NCI-H1105 (cell line): Measurements from ENCODE around the gene ZCCHC24.
"Not testable (repeated sequence)": the region's sequence is repeated elsewhere in the genome, so short reads cannot be mapped to it uniquely, and the experiment has no call there.

ENCODE experiments used
- DNase-seq: peaks from one replicate; lab custom pipeline; 2025; lab: John Stamatoyannopoulos, UW

ZCCHC24 gene

GRCh38 chr10:79472951-79473350 is 27.5 kb upstream of the ZCCHC24 start:
- no peak for DNase-seq

- DNase-seq = no peak
Observed at GRCh38 chr10:79472449-79472848, 27.0 kb upstream of the ZCCHC24 start.

- DNase-seq = no peak
Observed at GRCh38 chr10:79471776-79472175, 26.4 kb upstream of the ZCCHC24 start.

DNA sequence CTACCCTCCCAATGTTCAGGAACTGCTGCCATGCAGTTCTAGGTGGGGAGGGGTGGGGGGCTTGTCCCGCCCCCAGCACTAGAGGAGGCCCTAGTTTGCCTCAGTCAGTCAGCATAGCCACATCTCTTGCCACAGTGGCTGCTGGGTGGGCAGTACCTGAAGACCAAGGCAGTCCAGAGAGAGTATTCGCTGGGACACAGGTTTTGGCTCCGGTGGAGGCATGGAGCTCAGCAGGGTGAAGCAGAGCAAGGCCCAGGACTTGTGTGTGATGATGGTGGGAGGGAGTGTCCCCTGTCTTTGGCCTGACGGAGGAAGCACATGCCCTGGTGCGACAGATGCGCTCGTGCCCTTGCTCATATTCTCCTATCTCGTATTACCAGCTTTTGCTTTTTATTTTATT is 24.7 kb upstream of the ZCCHC24 start:
- no peak for DNase-seq

DNA sequence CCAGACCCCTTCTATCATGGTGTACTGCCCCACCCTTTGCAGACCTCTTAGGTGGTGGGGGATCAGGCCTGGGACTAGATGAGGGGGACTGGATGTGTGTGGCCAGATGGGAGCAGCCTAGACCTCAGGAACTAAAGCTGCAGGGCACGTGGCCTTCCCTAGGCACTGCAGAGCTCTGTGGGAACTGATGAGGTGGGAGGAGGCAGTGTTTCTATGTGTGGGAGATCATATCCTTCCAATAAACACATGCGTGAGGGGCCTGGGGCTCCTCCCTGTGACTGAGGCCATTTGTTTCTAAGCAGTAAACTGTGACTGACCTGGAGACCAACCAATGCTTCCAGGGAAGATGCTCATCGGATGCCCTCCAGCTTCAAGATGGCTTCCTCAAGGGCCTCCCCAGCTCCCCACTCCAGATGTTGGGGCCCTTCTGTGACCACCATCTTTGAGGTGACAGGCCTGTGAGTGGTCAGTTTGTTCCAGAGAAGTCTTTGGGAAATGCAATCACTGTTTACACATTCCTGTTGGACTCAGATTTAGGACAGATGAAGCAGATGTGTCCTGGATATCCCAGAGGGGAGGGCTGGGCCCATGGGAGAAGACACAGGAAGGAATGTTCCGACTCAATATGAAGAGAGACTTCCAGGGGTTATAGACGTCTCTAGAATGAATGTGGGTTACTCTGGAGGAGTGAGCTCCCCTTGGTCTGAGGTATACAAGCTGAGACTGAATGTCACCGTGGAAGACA is 23.6 kb upstream of the ZCCHC24 start:
- DNase-seq = no peak

GRCh38 chr10:79468015-79468560 is 22.7 kb upstream of the ZCCHC24 start:
- no peak for DNase-seq

- no peak for DNase-seq
Observed at GRCh38 chr10:79465341-79465740, 19.9 kb upstream of the ZCCHC24 start.

- no peak for DNase-seq
Observed at GRCh38 chr10:79463578-79464496, 18.4 kb upstream of the ZCCHC24 start.

DNA sequence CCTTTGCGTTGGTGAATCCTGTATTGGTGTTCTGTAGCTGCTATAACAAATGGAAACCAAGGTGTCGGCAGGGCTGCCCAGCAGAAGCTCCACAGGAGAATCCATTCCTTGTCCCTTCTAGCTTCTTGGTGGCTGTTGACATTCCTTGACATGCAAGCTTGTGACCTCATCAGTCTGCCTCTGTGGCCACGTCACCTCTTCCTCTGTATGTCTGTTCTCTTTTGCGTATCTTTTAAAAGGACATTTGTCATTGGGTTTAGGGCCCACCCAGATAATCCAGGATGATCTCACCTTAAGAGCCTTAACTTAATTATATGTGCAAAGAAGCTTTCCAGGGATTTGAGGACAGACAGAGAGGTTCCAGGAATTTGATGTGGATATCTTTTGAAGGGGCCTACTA is 15.3 kb upstream of the ZCCHC24 start:
- DNase-seq = no peak

- DNase-seq = no peak
Observed at GRCh38 chr10:79459243-79459642, 13.8 kb upstream of the ZCCHC24 start.

DNA sequence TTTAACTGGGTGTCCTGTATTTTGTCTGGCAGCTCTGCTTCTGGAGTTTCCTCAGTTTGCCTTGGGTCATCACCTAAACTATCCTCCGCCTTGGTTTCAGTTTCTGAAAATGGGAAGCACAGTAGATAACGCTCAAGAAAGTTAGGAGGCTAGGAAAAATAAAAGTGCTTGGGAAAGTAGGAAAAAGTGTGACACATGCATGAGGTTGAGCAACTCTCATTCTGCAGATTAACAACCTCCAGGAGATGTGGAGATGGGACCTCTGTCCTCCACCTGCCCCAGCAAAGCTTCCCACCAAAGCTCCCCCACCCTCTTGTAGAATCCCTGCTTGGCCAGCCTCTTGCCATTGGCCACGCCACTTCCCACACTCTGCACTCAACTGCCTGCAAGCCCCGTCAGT is 13.1 kb upstream of the ZCCHC24 start:
- DNase-seq = no peak

- no peak for DNase-seq
Observed at GRCh38 chr10:79457256-79457785, 11.9 kb upstream of the ZCCHC24 start.

DNA sequence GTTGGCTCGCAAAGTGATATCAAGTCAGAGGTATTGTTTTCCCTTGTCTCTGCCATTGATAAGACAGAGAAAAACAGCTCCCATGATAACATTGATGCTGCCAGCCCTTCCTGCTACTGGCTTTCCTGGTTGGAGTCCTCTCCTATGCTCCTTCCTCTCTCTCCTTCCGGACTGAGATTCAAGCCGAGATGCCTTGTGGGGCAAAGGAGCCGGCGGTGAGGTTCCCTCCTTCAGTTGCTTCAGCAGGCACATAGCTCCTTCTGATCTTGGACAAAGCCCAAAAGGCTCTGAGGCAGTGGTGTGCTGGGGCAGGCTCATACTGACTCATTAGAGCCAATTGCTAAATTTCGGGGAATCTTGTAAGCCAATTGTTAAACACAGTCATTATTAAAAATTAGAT is 8.8 kb upstream of the ZCCHC24 start:
- no peak for DNase-seq

GRCh38 chr10:79453392-79453791 is 8.0 kb upstream of the ZCCHC24 start:
- DNase-seq = no peak

DNA sequence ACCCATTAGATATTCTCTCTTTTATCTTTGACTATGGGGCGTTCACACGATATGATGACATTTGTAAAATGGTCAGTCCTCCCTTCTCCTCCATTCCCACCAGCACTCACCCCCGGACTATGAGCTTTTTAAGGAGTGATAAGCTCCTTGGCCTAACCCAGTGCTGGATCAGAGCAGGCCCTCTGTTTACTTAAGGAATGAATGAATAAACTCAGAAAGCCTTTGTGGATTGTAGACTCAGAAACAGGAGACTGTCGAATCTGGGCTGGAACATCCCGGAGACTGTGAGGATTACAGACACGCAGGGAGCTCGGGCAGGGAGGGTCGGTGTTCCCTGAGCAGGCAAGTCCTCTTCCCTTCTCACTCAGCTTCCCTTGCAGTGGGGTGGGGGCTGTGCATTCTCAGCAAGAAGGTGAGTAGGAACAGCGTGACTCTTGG is 6.8 kb upstream of the ZCCHC24 start:
- no peak for DNase-seq

DNA sequence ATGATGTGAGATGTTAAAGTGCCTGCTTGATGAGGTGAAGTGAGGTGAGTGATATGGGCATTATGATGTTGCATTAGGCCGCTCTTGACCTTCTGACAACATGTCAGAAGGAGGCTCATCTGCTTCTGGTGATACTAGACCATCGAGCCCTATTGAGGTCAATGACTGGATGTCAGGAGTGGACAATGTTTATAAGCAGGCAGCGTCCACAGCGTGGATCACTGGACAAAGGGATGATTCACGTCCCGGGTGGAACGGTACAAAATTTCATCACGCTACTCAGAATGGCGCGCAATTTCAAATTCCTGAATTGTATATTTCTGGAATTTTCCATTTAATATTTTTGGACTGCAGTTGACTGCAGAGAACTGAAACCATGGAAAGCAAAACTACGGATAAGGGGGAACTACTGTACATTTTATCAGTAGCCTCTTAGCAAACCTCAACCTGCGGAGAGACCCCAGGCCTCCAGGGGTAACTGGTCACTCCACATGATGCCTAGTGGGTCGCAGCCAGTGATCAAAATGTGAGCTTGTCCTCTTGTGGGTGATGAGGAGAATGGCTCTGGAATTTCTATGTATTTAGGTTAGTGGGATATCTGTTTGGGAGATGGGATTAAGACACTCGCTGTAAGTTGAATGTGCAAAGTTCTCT is 5.7 kb upstream of the ZCCHC24 start:
- DNase-seq = no peak

- no peak for DNase-seq
Observed at GRCh38 chr10:79449181-79450146, 4.0 kb upstream of the ZCCHC24 start.

- DNase-seq = no peak
Observed at GRCh38 chr10:79448732-79449049, 3.3 kb upstream of the ZCCHC24 start.

DNA sequence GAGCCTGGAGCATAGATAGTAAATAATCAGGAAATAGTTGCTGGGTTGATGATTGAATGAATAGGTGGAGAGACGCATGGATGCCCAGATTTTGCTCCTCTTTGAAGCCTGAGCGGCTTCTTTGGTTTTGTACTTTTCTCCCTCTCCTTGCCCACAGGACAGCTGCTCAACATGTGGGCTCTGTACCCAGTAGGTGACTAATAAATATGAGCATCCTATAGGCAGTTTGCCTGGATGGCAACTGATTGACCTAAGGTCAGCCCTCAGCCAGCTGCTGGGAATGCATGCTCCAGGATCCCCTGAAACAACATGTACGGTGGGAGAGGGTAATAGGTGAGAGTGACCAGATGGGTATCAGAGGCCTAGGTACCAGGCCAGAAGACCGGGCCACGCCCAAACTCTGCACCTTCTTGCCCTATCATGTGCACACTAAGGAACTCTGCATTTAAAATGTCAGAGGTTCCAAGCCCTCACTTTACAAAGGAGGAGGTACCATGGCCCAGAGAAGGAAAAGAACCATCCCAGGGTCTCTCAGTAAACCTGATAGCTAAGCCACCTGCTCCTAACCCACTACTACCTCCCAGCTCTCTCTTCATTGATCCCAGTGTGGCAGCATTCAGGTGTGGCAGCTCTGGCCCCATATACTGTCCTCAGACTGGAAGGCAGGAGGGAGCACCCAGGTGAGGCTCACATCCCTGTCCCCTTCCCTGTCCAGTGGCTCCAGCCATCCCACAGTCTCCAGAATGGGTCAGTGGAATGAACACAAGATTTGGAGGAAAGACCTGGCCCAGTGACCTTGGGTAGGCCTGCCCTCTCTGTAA is 2.7 kb upstream of the ZCCHC24 start:
- no peak for DNase-seq

DNA sequence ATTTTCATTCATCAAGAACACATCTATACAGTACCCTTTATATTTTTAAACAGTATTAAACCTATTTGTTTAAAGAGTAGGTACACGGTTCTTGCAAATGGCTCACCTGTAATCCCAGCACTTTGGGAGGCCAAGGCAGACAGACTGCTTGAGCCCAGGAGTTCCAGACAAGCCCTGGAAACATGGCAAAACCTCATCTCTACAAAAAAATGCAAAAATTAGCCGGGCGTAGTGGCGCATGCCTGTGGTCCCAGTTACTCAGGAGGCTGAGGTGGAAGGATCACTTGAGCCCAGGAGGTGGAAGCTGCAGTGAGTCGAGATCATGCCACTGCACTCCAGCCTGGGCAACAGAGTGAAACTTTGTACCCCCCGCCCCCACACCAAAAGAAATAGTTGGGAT is 1.8 kb upstream of the ZCCHC24 start:
- not testable (repeated sequence) for DNase-seq
